AG20443 (cell line): ENCODE data around the gene TMEM255B.

Source experiments
- DNase-seq: peaks from one replicate; pipeline ENCODE4 v3.0.0; 2012; ENCODE audit warnings: low spot score, mixed read lengths

TMEM255B gene

DNA sequence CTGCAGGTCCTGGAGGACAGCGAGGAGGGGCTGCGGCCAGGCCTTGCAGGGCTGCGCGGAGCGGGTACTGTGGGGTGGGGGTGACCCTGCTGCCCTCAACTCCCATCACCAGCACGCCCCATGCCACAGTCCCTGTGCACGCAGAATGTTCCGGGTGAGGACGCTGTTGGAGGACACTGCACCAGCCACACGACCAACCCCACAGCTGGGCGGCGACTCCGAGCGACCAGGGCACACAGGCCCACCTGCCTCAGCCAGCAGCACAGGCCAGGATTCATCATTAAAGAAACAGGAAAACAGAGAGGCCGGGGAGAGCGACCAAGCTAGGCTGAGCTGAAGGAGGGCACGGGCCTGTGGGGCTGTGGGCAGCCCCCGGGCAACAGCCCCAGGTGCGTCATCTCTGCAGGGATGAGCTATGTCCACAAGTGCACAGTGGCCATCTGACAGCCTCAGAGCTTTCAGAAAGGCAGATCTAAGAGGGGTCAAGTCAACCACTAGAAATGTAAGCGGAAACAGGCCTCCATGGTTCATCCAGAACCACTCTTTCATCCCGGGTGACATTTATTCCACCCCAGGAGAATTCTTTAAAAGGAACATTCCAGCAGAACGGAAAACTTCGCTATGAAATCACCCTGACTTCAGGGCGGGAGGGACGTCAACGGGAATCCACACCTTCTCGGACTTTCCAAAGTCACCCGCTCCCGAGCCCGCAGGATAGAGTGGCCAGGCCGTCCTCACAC lies 103.3 kb downstream of the TMEM255B start:
- DNase-seq = no peak

DNA sequence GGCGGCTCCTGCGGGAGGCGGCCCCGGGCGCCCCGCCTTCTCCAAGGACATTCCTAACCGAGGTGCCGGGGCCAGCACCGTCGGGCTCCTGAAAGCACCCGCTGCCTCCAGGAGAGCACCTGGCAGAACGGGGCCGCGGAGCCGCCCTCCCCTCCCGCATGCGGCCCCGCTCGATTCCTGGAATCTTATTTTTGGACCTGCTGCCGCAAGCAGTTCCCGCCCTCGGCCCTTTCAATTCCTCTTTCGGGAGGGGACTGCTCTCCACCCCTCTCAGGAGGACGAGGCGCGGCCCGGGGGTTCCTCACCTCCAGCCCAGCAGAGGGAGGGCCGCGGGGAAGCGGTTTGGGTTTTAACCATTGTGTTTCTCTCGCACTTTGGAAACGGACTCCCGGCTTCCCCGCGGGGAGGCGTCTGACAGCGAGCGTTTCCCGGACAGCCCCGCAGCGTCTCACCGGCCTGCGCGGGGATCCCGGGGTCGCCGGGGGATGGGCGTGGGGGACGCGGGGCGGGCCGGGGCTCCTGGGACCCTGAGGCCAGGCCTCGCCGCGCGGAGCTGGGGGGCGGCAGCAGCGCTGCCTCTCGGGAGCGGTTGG lies 104.0 kb downstream of the TMEM255B start:
- peak; percentile 56 for DNase-seq

DNA sequence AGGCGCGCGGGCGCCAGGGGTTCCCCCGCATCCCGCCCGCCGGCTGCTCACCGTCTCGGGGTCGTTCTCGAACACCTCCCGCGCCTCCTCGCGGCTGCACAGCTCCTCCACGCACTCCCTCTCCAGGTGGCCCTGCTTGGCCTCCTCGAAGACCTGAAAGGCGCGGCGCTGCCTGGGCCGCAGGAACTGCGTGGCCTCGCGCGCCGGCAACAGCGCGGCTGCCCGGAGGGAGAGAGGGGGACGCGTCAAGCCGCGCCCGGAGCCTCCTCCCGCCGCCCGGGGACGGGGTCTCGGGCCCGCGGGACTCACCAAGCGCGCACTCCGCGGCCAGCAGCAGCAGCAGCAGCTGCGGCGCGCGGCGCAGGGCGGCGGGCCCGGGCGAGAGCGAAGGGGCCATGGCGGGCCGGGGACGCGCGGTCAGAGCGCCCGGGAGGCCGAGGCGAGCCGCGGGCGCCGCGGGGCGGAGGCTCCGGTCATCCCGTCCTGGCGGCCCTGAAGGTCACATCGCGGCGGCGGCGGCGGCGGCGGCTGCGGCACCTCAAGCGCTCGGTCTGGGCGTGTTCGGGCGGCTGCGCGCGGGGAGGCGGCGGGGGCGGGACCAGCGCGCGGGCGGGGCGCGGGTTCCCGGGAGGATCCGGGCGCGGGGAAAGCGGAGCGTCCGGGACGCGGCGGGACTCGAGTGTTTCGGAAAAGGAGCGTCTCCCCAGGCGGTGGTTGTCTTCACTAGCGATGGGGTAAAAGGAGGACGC lies 104.7 kb downstream of the TMEM255B start, which contains the start of gene GAS6:
Gene GAS6 (minus strand): TSS at position 553 of the 749 bp plus-strand sequence. CDS start 156 bp downstream, at position 397.
- peak; percentile 92 for DNase-seq

DNA sequence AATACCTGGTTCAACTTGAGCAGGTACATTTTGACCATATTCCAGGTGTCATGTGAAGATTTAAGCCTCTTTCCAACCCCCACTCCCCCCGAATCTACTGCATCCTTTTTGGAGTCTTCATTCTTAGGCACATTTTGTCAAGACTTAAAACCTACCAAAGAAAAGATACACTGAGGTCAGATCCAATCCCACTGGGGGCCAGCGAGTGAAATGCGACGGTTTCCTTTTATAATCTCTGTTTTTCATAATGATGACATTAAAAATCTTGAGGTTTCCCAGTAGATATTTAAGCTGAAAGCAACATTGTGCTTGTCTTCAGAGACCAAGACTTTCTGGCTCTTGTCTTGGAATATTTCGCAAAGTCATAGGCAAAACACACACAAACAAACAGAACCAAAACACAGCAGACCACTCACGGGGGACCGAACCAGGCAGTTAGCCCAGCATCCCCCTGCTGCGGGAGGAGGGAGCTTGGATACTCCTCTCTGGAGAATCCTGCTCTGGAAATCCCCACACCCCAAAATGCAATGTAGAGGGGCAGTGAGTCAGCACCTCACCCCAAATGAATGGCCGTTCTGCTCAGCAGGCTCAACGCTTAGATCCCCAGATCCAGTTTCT lies 105.4 kb downstream of the TMEM255B start:
- DNase-seq = peak; percentile 61

DNA sequence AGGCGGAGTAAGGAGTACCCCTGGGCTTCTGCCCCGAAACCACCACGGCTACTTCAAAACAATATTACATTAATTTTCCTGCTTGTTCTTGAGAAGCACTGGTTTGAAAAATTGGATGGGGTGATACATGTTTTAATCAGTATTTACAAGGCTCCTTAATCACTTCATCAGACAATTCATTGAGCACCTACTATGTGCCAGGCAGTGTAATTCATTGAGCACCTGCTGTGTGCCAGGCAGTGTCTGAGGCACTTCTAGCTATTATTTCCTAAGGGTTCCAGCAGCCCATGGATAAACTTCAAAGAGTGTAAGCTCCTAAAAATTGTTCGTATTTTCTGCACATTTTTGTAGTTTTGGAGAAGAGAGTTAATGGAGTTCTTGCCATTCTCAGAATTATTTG lies 106.4 kb downstream of the TMEM255B start:
- no peak for DNase-seq
